Kidney (tissue), 14 donors: ENCODE data around the gene DNMT3L. TPM values are rescaled to one million over a fixed set of nuclear protein-coding genes. Genes with fewer than 3 reads are reported as not detected.

Experiments used
- DNase-seq, 5 donors: peaks; one replicate each; pipeline ENCODE4 v3.0.0-alpha.2; 2013 to 2020
- FAIRE-seq: peaks from 2 replicates; lab custom pipeline; 2012; peaks lifted over from hg19 to GRCh38; lab: Jason Lieb, UNC
- H3K27ac ChIP-seq, 2 donors: one replicate each; pipeline ENCODE4 v1.7.0; 2013; ENCODE audit warnings: low read depth in 2 of 2, low read length in 2 of 2, inconsistent platforms in 1 of 2
- H3K27me3 ChIP-seq: one replicate; pipeline ENCODE4 v1.7.1; 2013; ENCODE audit warnings: low read length, inconsistent platforms; ENCODE audit not compliant: control insufficient read depth, insufficient read depth
- H3K36me3 ChIP-seq, 3 donors: one replicate each; pipeline versions ENCODE4 v1.7.0 to v1.7.1; 2013; ENCODE audit warnings: low read length in 3 of 3, control low read depth in 1 of 3, inconsistent platforms in 1 of 3; ENCODE audit not compliant: insufficient read depth in 3 of 3, control insufficient read depth in 2 of 3
- H3K4me1 ChIP-seq, 3 donors: one replicate each; pipeline versions ENCODE4 v1.7.0 to v1.7.1; 2013; ENCODE audit warnings: low read length in 3 of 3, inconsistent platforms in 1 of 3, low read depth in 1 of 3; ENCODE audit not compliant: control insufficient read depth in 2 of 3, insufficient read depth in 2 of 3
- H3K4me3 ChIP-seq, 3 donors: one replicate each; pipeline versions ENCODE4 v1.7.0 to v1.8.1; 2013; ENCODE audit warnings: low read length in 3 of 3, control low read depth in 1 of 3, inconsistent platforms in 1 of 3
- H3K9ac ChIP-seq, 3 donors: one replicate each; pipeline versions ENCODE4 v1.7.0 to v1.7.1; 2013; ENCODE audit warnings: low read length in 3 of 3, control low read depth in 1 of 3, inconsistent platforms in 1 of 3
- H3K9me3 ChIP-seq, 3 donors: one replicate each; pipeline versions ENCODE4 v1.7.0 to v1.7.1; 2013; ENCODE audit warnings: low read length in 3 of 3, control low read depth in 1 of 3, inconsistent platforms in 1 of 3; ENCODE audit not compliant: control insufficient read depth in 2 of 3, insufficient read depth in 1 of 3
- CTCF ChIP-seq: IDR thresholded peaks from 3 replicates; pipeline ENCODE4 v1.5.1; 2012; ENCODE audit warnings: mild to moderate bottlenecking, moderate library complexity, borderline replicate concordance; ENCODE audit not compliant: insufficient read depth; ENCODE audit errors: extremely low read depth
- intact Hi-C: fragments of 100-400 bp; cut with DNase I; formaldehyde crosslinking; loops from one replicate; pipeline ENCODE4 v1.11.1; 2022
- polyA plus RNA-seq: library from polyadenylated mRNA; stranded (reverse); fragments of 350-450 nt; fragmentation: Illumina TruSeq; extraction: RNeasy Lipid Tissue Mini Kit (QIAGEN cat#74804); gene quantifications from one replicate; pipeline ENCODE4 v1.2.3, GENCODE V29; 2014; ENCODE audit warnings: low read depth, low replicate concordance; ENCODE audit not compliant: insufficient read depth
- total RNA-seq: library from RNA; stranded (reverse); fragmentation: NEBNext Ultra II Directional; extraction: Animal tissue kit (Norgen Biotek cat#: 25700); gene quantifications from one replicate; pipeline ENCODE4 v1.2.1, GENCODE V29; 2021
- donor health status: control.
- donor health status: control.
- donor health status: control.
- donor health status: control.
- donor health status: control.
- donor health status: DM: yes; HTN: yes; CAD: no.
- donor health status: Normal renal cell carcinoma (clear cell type).

Gene DNMT3L
- total and polyA plus RNA-seq, 2 donors from 2014 or later: 0.47 TPM; not detected in 1

DNA sequence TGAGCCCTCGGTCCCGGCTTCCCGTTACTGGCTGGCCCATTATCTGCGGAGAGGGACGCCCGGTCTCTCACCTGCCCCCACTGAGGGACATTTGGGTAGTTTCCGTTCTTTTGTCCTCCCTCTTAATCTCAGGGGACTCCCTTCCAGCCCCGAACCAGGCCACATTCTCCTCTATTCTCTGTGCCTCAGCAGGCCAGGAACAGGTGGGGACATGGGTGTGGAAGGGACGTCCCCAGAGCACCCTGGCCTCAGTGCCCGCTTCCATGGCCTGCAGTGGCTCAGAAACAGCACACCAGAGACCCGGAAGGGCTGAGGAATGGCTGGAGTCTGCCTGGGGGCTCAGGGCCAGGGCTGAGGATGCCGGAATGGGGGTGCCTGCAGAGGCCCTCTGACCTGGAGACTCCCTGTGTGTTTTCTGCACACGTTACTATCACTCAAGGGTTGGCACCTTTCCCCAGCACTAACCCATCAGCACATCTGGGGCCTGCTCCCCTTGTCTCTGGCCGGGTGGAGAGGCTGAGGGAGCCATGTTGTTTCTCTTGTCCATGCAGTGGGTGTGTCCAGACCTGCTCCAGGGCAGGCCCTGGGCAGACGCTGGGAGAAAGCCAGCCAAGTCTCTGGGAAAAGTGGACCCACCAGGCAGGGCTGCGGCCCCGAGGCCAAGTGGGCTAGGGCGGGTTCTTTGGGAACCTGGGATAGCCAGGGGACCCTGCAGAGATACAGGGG is 10.0 kb upstream of the DNMT3L start:
- H3K36me3 ChIP-seq: no peaks in the 10 kb centered on the region
- no peak for TF ChIP-seq CTCF
- no peaks in the 10 kb centered on the region for H3K9me3 ChIP-seq
- DNase-seq: peak in 1 of 5 donors; percentile 51
- FAIRE-seq: no peak
- H3K27me3 ChIP-seq: no peaks in the 10 kb centered on the region
- intact Hi-C loops: no loop called here
- H3K4me3 ChIP-seq: no peak overlapping the region
- H3K9ac ChIP-seq: no peak overlapping the region
- no peaks in the 10 kb centered on the region for H3K4me1 ChIP-seq
- H3K27ac ChIP-seq: no peak overlapping the region

- intact Hi-C loops: no loop called here
- no peak overlapping the region for H3K27ac ChIP-seq
- H3K4me3 ChIP-seq: no peak overlapping the region
- FAIRE-seq (no peak), DNase-seq (no peak)
- H3K9me3 ChIP-seq: no peaks in the 10 kb centered on the region
- H3K4me1 ChIP-seq: no peaks in the 10 kb centered on the region
- no peak overlapping the region for H3K9ac ChIP-seq
- H3K27me3 ChIP-seq: no peaks in the 10 kb centered on the region
- TF ChIP-seq CTCF: no peak
- no peaks in the 10 kb centered on the region for H3K36me3 ChIP-seq
Observed at GRCh38 chr21:44269090-44269489, 7.4 kb upstream of the DNMT3L start.

DNA sequence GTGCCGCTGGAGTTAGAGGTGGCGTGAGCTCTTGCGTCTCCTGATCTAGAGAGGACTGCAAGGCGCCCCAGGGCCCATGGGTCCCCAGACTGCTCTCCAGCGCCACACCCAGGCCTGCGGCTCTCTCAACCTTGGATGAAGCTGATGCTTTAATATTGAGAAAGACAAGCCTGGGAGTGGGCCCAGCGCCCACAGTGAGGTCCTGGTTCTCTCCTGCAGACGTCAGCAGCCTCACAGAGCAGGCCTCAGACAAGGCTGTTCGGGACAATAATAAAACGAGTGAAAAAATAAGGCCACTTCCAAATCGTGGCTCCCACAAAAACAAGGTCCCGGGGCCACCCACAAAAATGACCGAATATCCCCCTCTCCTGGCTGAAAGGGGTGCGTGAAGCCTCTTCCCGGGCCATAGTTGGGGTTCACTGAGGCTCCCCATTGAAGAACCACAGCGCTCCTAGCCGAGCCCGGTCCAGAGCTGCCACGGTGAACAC is 6.0 kb upstream of the DNMT3L start:
- FAIRE-seq (no peak), DNase-seq (peak in 1 of 5 donors; percentile 59)
- H3K27me3 ChIP-seq: no peaks in the 10 kb centered on the region
- intact Hi-C loops: no loop called here
- H3K9me3 ChIP-seq: no peaks in the 10 kb centered on the region
- H3K27ac ChIP-seq: no peak overlapping the region
- no peaks in the 10 kb centered on the region for H3K4me1 ChIP-seq
- no peak overlapping the region for H3K4me3 ChIP-seq
- no peaks in the 10 kb centered on the region for H3K36me3 ChIP-seq
- peak; percentile 11 for TF ChIP-seq CTCF
- no peak overlapping the region for H3K9ac ChIP-seq
